SK-N-SH treated with all-trans-retinoic acid at 6 μM for 48 hours (cell line): ENCODE results near the gene CKAP4.
"Not testable (repeated sequence)": the region's sequence is repeated elsewhere in the genome, so short reads cannot be mapped to it uniquely, and the experiment has no call there.

Experiments
- ATAC-seq: fragments of 200-7000 bp; cut with Tn5 transposase; 3 replicates; pipeline ENCODE4 v1.9.1; 2020; ENCODE audit warnings: mild to moderate bottlenecking, moderate library complexity
- ARNTL ChIP-seq: fragments of 450-650 bp; formaldehyde crosslinking; IDR thresholded peaks from 2 replicates; pipeline ENCODE4 v1.5.0; 2020; ENCODE audit warnings: low read depth, mild to moderate bottlenecking, moderate library complexity, borderline replicate concordance
- CREB5 ChIP-seq: fragments of 250-450 bp; sonication (Bioruptor Pico); IDR thresholded peaks from 2 replicates; pipeline ENCODE4 v1.5.1; 2020; ENCODE audit warnings: low read depth, mild to moderate bottlenecking, moderate library complexity
- CSDC2 ChIP-seq: fragments of 250-450 bp; sonication (Bioruptor Pico); IDR thresholded peaks from 2 replicates; pipeline ENCODE4 v1.5.0; 2020; ENCODE audit warnings: mild to moderate bottlenecking, moderate library complexity
- GLIS3 ChIP-seq: fragments of 250-450 bp; sonication (Bioruptor Pico); IDR thresholded peaks from 2 replicates; pipeline ENCODE4 v1.5.0; 2020; ENCODE audit warnings: mild to moderate bottlenecking, moderate library complexity
- OSR1 ChIP-seq: fragments of 250-450 bp; sonication (Bioruptor Pico); IDR thresholded peaks from 2 replicates; pipeline ENCODE4 v1.8.0; 2022; ENCODE audit warnings: moderate library complexity, mild to moderate bottlenecking, inconsistent platforms
- PATZ1 ChIP-seq: fragments of 250-450 bp; sonication (Bioruptor Pico); IDR thresholded peaks from 2 replicates; pipeline ENCODE4 v1.8.0; 2020; ENCODE audit warnings: mild to moderate bottlenecking, moderate library complexity, borderline replicate concordance
- SNAI2 ChIP-seq: fragments of 250-450 bp; sonication (Bioruptor Pico); IDR thresholded peaks from 2 replicates; pipeline ENCODE4 v1.5.0; 2020; ENCODE audit warnings: mild to moderate bottlenecking, moderate library complexity
- TOX ChIP-seq: fragments of 250-450 bp; sonication (Bioruptor Pico); IDR thresholded peaks from 2 replicates; pipeline ENCODE4 v1.8.0; 2021; ENCODE audit warnings: mild to moderate bottlenecking, moderate library complexity, borderline replicate concordance
- TSHZ2 ChIP-seq: fragments of 250-450 bp; sonication (Bioruptor Pico); IDR thresholded peaks from 2 replicates; pipeline ENCODE4 v1.5.0; 2020; ENCODE audit warnings: mild to moderate bottlenecking, moderate library complexity
- ZFP30 ChIP-seq: fragments of 450-650 bp; formaldehyde crosslinking; IDR thresholded peaks from 2 replicates; pipeline ENCODE4 v1.5.0; 2022; ENCODE audit warnings: mild to moderate bottlenecking, moderate library complexity
- ZNF565 ChIP-seq: fragments of 450-650 bp; formaldehyde crosslinking; conservative IDR thresholded peaks from 2 replicates; pipeline ENCODE4 v1.5.0; 2020; ENCODE audit warnings: low read depth, mild to moderate bottlenecking, moderate library complexity
- ZNF8 ChIP-seq: fragments of 450-650 bp; formaldehyde crosslinking; IDR thresholded peaks from 2 replicates; pipeline ENCODE4 v1.5.0; 2020; ENCODE audit warnings: mild to moderate bottlenecking, moderate library complexity
- TF ChIP-seq, protein P1 (sequence below): fragments of 250-450 bp; sonication (Bioruptor Pico); IDR thresholded peaks from 2 replicates; pipeline ENCODE4 v1.8.0; 2021; ENCODE audit warnings: low read depth, mild to moderate bottlenecking, moderate library complexity, borderline replicate concordance

The CKAP4 gene

DNA sequence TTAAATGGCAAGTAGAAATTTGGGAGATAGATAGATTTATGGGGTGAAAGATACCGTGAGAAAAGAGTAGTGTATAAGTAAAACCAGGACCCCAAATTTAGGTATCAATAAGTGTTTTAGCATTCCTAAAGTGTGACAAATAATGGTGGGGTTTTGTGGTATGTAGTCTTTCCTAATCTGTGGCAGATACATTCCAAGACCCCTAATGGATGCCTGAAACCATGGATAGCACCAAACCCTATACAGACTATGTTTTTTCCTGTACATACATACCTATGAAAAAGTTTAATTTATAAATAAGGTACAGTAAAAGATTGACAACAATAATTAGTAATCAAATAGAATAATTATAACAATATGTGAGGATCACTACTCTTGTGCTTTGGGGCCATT is 40.3 kb upstream of the CKAP4 start:
- ATAC-seq = no peak
- TF ChIP-seq GLIS3 (CRISPR knock-in tag) = no peak
- TF ChIP-seq CSDC2 (CRISPR knock-in tag) = no peak
- no peak for TF ChIP-seq ARNTL (CRISPR knock-in tag)
- TF ChIP-seq PATZ1 (CRISPR knock-in tag) = no peak
- TF ChIP-seq CREB5 (CRISPR knock-in tag) = no peak
- no peak for TF ChIP-seq ZNF565 (CRISPR knock-in tag)

DNA sequence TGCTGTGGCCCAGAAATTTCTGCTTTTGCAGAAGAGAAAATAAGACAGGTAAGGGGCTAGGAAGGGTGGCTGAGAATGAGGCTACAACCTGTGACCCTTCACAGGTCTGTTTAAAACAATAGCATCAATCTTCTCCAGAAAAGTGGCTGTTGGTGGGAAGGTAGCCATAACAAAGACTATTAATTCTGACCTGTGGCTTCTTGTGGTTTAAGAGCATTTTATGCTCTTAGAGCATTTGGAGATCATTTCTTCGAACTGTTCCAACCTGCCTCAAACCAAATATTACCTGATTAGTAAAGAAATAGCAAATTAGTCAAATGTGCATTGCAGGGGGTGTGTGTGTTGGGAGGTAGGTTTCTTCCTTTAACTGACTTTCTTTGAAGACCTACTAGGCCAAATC is 39.5 kb upstream of the CKAP4 start:
- no peak for ATAC-seq

GRCh38 chr12:106286576-106287162 is 38.8 kb upstream of the CKAP4 start:
- ATAC-seq = not testable (repeated sequence)

More for the DNA sequence above, 39.5 kb upstream of the CKAP4 start:
- no peak for TF ChIP-seq PATZ1 (CRISPR knock-in tag)
- TF ChIP-seq SNAI2 (CRISPR knock-in tag) = no peak
- TF ChIP-seq TSHZ2 (CRISPR knock-in tag) = no peak
- TF ChIP-seq ZFP30 (CRISPR knock-in tag) = no peak
- TF ChIP-seq, protein P1, sequence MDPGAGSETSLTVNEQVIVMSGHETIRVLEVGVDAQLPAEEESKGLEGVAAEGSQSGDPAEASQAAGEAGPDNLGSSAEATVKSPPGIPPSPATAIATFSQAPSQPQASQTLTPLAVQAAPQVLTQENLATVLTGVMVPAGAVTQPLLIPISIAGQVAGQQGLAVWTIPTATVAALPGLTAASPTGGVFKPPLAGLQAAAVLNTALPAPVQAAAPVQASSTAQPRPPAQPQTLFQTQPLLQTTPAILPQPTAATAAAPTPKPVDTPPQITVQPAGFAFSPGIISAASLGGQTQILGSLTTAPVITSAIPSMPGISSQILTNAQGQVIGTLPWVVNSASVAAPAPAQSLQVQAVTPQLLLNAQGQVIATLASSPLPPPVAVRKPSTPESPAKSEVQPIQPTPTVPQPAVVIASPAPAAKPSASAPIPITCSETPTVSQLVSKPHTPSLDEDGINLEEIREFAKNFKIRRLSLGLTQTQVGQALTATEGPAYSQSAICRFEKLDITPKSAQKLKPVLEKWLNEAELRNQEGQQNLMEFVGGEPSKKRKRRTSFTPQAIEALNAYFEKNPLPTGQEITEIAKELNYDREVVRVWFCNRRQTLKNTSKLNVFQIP = no peak
- no peak for TF ChIP-seq TOX
- no peak for TF ChIP-seq OSR1 (CRISPR knock-in tag)
- TF ChIP-seq ARNTL (CRISPR knock-in tag) = no peak

GRCh38 chr12:106285982-106286381 is 38.2 kb upstream of the CKAP4 start:
- TF ChIP-seq SNAI2 (CRISPR knock-in tag) = no peak
- TF ChIP-seq ZNF8 (CRISPR knock-in tag) = no peak
- ATAC-seq = no peak

DNA sequence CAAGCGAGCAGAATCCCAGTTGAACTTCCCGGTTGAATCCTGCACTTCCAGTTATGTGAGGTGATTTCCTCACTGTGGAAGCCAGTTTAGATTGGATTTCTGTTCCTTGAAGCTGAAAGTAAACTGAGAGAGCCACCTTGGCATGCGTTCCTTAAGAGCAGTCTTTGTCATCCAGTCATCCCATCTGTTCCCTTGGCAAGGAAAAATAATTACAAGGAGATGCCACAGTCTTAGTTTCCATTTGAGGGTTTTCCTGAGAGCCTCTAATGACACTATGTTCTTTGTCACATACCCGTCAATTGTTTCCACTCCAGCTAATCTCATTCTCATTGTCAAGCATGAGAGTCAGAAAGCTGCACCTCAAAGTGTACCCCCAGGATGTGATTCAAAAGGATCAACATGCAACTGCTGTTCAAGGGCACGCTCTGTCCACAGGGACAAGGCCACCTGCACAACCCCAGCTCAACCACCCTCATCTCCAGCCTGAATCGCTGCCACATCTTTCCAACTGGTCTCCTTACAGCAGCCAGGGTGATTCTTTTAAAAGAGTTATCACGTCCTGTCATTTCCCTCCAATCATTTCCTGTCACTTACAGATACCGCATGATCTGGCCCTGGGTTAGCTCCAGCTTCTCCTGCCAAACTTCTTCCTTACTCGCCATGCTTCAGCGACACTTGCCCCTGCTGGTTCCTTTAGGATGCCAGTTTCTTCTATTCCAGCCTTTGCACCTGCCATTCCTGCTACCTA is 36.7 kb upstream of the CKAP4 start:
- TF ChIP-seq GLIS3 (CRISPR knock-in tag) (no peak), SNAI2 (CRISPR knock-in tag) (no peak), PATZ1 (CRISPR knock-in tag) (no peak), ZFP30 (CRISPR knock-in tag) (no peak), ZNF8 (CRISPR knock-in tag) (no peak)
- no peak for ATAC-seq
